OCI-LY7 (cell line): ENCODE results near the gene CIDEB. TPM values are rescaled to one million over a fixed set of nuclear protein-coding genes. Genes with fewer than 3 reads are reported as not detected.

Experiments
- BruUV-seq: library from RNA; stranded (reverse); fragments of 400-500 nt; replicated peaks from 2 replicates; lab custom pipeline; 2021; lab: Mats Ljungman, UMichigan
- CTCF ChIA-PET: fragments of 300-600 bp; sonication (Branson Sonifier 250); formaldehyde crosslinking; loops from one replicate; lab custom pipeline; 2022; ENCODE audit warnings: antibody characterized with exemption; ENCODE audit not compliant: unreplicated experiment; lab: Charles Lee
- POLR2A ChIA-PET: fragments of 300-600 bp; sonication (Branson Sonifier 250); formaldehyde crosslinking; loops from one replicate; lab custom pipeline; 2022; ENCODE audit warnings: antibody characterized with exemption; lab: Charles Lee
- DNase-seq: peaks from one replicate; pipeline ENCODE4 v3.0.0-alpha.2; 2015; ENCODE audit warnings: low spot score
- H2AFZ ChIP-seq: fragments of 200-600 bp; sonication (generic), shearing (Covaris generic); 2 replicates; pipeline ENCODE4 v1.6.1; 2014; ENCODE audit warnings: mild to moderate bottlenecking, antibody characterized with exemption, low read length, moderate library complexity
- H3K27ac ChIP-seq: fragments of 200-600 bp; sonication (generic); 2 replicates; pipeline ENCODE4 v1.5.1; 2014; ENCODE audit warnings: mixed run types, low read depth, mild to moderate bottlenecking, moderate library complexity, low read length, inconsistent platforms; ENCODE audit not compliant: poor library complexity, severe bottlenecking
- H3K36me3 ChIP-seq: fragments of 200-600 bp; sonication (generic); 2 replicates; pipeline ENCODE4 v1.6.1; 2014; ENCODE audit warnings: mild to moderate bottlenecking, antibody characterized with exemption, low read length, moderate library complexity, mixed read lengths; ENCODE audit not compliant: insufficient read depth
- H3K4me1 ChIP-seq: fragments of 200-600 bp; sonication (generic); 2 replicates; pipeline ENCODE4 v1.5.1; 2014; ENCODE audit warnings: mild to moderate bottlenecking, low read length; ENCODE audit not compliant: insufficient read depth, poor library complexity, severe bottlenecking
- H3K4me2 ChIP-seq: fragments of 200-600 bp; sonication (generic); 2 replicates; pipeline ENCODE4 v1.6.1; 2014; ENCODE audit warnings: mild to moderate bottlenecking, low read length
- H3K4me3 ChIP-seq: fragments of 200-600 bp; sonication (generic); 2 replicates; pipeline ENCODE4 v1.5.1; 2014; ENCODE audit warnings: mild to moderate bottlenecking, low read depth, low read length; ENCODE audit not compliant: poor library complexity, severe bottlenecking
- H3K79me2 ChIP-seq: fragments of 200-600 bp; sonication (generic); 2 replicates; pipeline ENCODE4 v1.6.1; 2016; ENCODE audit warnings: low read depth, mild to moderate bottlenecking, low read length, moderate library complexity, mixed read lengths; ENCODE audit not compliant: insufficient read depth
- H3K9me2 ChIP-seq: fragments of 200-600 bp; sonication (generic); 2 replicates; pipeline ENCODE4 v1.6.1; 2016; ENCODE audit warnings: mild to moderate bottlenecking, low read length, mixed read lengths; ENCODE audit not compliant: insufficient read depth
- H3K9me3 ChIP-seq: fragments of 200-600 bp; sonication (generic); 2 replicates; pipeline ENCODE4 v1.6.1; 2014; ENCODE audit warnings: mild to moderate bottlenecking, mixed run types, low read length, mixed read lengths
- H4K20me1 ChIP-seq: fragments of 200-600 bp; sonication (generic); 2 replicates; pipeline ENCODE4 v1.6.1; 2014; ENCODE audit warnings: mild to moderate bottlenecking, antibody characterized with exemption, low read length, moderate library complexity, mixed read lengths; ENCODE audit not compliant: insufficient read depth
- CTCF ChIP-seq: fragments of 200-600 bp; sonication (generic); conservative IDR thresholded peaks from 2 replicates; pipeline ENCODE4 v1.5.1; 2014; ENCODE audit warnings: mild to moderate bottlenecking, antibody characterized with exemption, low read length, moderate library complexity, mixed read lengths
- EZH2phosphoT487 ChIP-seq: fragments of 200-600 bp; sonication (generic); IDR thresholded peaks from 2 replicates; pipeline ENCODE4 v1.6.1; 2018; ENCODE audit warnings: low read depth, borderline replicate concordance, mild to moderate bottlenecking, mixed run types, antibody characterized with exemption, low read length, moderate library complexity, mixed read lengths
- intact Hi-C: fragments of 100-400 bp; cut with micrococcal nuclease; formaldehyde crosslinking; loops from one replicate; pipeline ENCODE4 v1.10.0; 2022; ENCODE audit not compliant: unreplicated experiment
- total RNA-seq, 2 experiments: library from RNA; depleted of rRNA in 1 of 2; stranded (reverse); fragments of >200 nt in 1 of 2; shearing (Covaris generic) in 1 of 2; gene quantifications; 2 replicates each; pipeline ENCODE4 v1.2.3, GENCODE V29; 2014 to 2022

The CIDEB gene
- total RNA-seq, 2 experiments from 2014 or later = 1.6 TPM; not detected in 1

DNA sequence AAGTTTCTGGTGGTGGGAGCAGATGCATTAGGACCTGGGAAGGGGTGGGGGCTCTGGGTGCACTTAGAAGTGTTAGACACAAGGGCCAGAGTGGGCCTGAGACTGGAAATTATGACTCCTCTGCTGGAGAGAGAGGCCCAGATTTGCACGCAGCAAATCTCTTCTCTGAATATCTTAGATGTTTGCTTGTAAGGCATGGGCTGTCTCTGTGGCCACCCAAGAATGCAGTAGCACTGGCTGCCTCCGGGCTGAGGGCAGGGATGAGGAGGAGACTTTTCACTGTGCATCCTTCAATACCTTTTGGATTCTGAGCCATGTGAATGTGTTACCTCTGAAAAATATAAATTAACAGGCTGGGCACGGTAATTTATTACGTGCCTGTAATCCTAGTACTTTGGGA, 22.4 kb downstream of the CIDEB start:
- H3K4me2 ChIP-seq = no peak overlapping the region
- no peaks in the 10 kb centered on the region for H4K20me1 ChIP-seq
- BruUV-seq = no TSS peak
- ChIA-PET POLR2A (interaction anchor here (1.2 kb wide), 1 partner anchor 57 kb away, joined by 3 read pairs; no protein-coding TSS in a partner anchor), CTCF (no interaction called here)
- H2AFZ ChIP-seq = no peak overlapping the region
- TF ChIP-seq CTCF = no peak
- TF ChIP-seq EZH2phosphoT487 = no peak
- no peaks in the 10 kb centered on the region for H3K9me2 ChIP-seq
- DNase-seq = no peak
- no peak overlapping the region for H3K27ac ChIP-seq
- intact Hi-C loops = no loop called here
- H3K79me2 ChIP-seq = no peaks in the 10 kb centered on the region
- H3K4me1 ChIP-seq = no peaks in the 10 kb centered on the region
- no peak overlapping the region for H3K4me3 ChIP-seq
- H3K36me3 ChIP-seq = peaks cover 10% of the 10 kb centered on the region
- no peaks in the 10 kb centered on the region for H3K9me3 ChIP-seq

- no TSS peak for BruUV-seq
- no peak overlapping the region for H3K4me2 ChIP-seq
- no peak for DNase-seq
- intact Hi-C loops = no loop called here
- no peak overlapping the region for H2AFZ ChIP-seq
- H3K27ac ChIP-seq = no peak overlapping the region
- H3K9me3 ChIP-seq = no peaks in the 10 kb centered on the region
- H3K36me3 ChIP-seq = peaks cover 4% of the 10 kb centered on the region; the same call in 1 of the 2 replicates
- H3K4me1 ChIP-seq = peaks cover under 1% of the 10 kb centered on the region
- no peaks in the 10 kb centered on the region for H4K20me1 ChIP-seq
- ChIA-PET POLR2A (no interaction called here), CTCF (no interaction called here)
- no peak for TF ChIP-seq EZH2phosphoT487
- TF ChIP-seq CTCF = no peak
- H3K79me2 ChIP-seq = no peaks in the 10 kb centered on the region
- H3K9me2 ChIP-seq = no peaks in the 10 kb centered on the region
- H3K4me3 ChIP-seq = no peak overlapping the region
Observed at GRCh38 chr14:24284501-24285035, 23.2 kb downstream of the CIDEB start.

- CTCF ChIA-PET = no interaction called here
- POLR2A ChIA-PET = interaction anchor here (1.0 kb wide), 1 partner anchor 40 kb away, joined by 5 read pairs; no protein-coding TSS in a partner anchor
- intact Hi-C loops = no loop called here
Observed at GRCh38 chr14:24283796-24284460, 23.8 kb downstream of the CIDEB start.

More at GRCh38 chr14:24283796-24284460, 23.8 kb downstream of the CIDEB start:
- Histone ChIP-seq H3K9me2 (no peaks in the 10 kb centered on the region), H2AFZ (no peak overlapping the region), H3K4me2 (no peak overlapping the region), H3K27ac (no peak overlapping the region), H3K79me2 (no peaks in the 10 kb centered on the region), H3K4me3 (no peak overlapping the region), H3K9me3 (no peaks in the 10 kb centered on the region), H3K4me1 (peaks cover 7% of the 10 kb centered on the region), H3K36me3 (no peaks in the 10 kb centered on the region), H4K20me1 (no peaks in the 10 kb centered on the region)
- no TSS peak for BruUV-seq
- TF ChIP-seq CTCF = no peak
- DNase-seq = no peak
